Activated T-helper 2 cell treated with anti-CD3 and anti-CD28 coated beads, Interferon-gamma antibody, Interleukin-2, Interleukin-4, amounts not matched to agents 10 μg/mL and 5 μg/mL and 100 μg/mL, durations not matched to agents 14 hours and 24 hours and 36 hours (primary cell): ENCODE results near the gene G6PC2. TPM values are rescaled to one million over a fixed set of nuclear protein-coding genes. Genes with fewer than 3 reads are reported as not detected.

ENCODE experiments used
- DNase-seq: peaks from one replicate; pipeline ENCODE4 v3.0.0; 2021; ENCODE audit warnings: low spot score
- H3K27ac Mint-ChIP-seq: one replicate; pipeline ENCODE4 v1.8.0; 2021; ENCODE audit warnings: mixed read lengths
- H3K27me3 Mint-ChIP-seq: one replicate; pipeline ENCODE4 v1.8.0; 2021; ENCODE audit warnings: low read depth, mixed read lengths
- H3K36me3 Mint-ChIP-seq: one replicate; pipeline ENCODE4 v1.8.0; 2021; ENCODE audit warnings: low read depth, mixed read lengths
- H3K4me1 Mint-ChIP-seq: one replicate; pipeline ENCODE4 v1.8.0; 2021; ENCODE audit warnings: low read depth, mixed read lengths
- H3K4me3 Mint-ChIP-seq: one replicate; pipeline ENCODE4 v1.8.0; 2021; ENCODE audit warnings: low read depth, mild to moderate bottlenecking, moderate library complexity, mixed read lengths
- H3K9me3 Mint-ChIP-seq: one replicate; pipeline ENCODE4 v1.8.0; 2021; ENCODE audit warnings: mixed read lengths
- intact Hi-C: fragments of 100-400 bp; cut with micrococcal nuclease; formaldehyde crosslinking; loops from one replicate; pipeline ENCODE4 v1.15.1; 2023
- total RNA-seq: library from RNA; stranded (reverse); gene quantifications from 2 replicates; pipeline ENCODE4 v1.2.3, GENCODE V29; 2022

Gene G6PC2
- total RNA-seq, 1 donor from 2014 or later: not detected

- no peak for DNase-seq
- Mint-ChIP-seq H3K9me3 (no peaks in the 10 kb centered on the region), H3K4me1 (peaks cover 28% of the 10 kb centered on the region), H3K27me3 (peaks cover 25% of the 10 kb centered on the region), H3K36me3 (peaks cover 31% of the 10 kb centered on the region), H3K27ac (peak overlapping the region; percentile 89), H3K4me3 (peak overlapping the region; percentile 96)
- intact Hi-C loops: loop anchor here (2.0 kb wide), 1 partner anchor 27 kb away; no protein-coding TSS in a partner anchor
Measured at GRCh38 chr2:168889635-168890005, 11.5 kb upstream of the G6PC2 start.

- H3K4me1 Mint-ChIP-seq: peaks cover 23% of the 10 kb centered on the region
- intact Hi-C loops: loop anchor here (2.0 kb wide), 1 partner anchor 27 kb away; no protein-coding TSS in a partner anchor
- no peaks in the 10 kb centered on the region for H3K9me3 Mint-ChIP-seq
- H3K27me3 Mint-ChIP-seq: peaks cover 30% of the 10 kb centered on the region
- H3K27ac Mint-ChIP-seq: peak within 1 kb of the TSS; percentile 89
- peak within 1 kb of the TSS; percentile 96 for H3K4me3 Mint-ChIP-seq
- DNase-seq: peak; percentile 88
- H3K36me3 Mint-ChIP-seq: peaks cover 26% of the 10 kb centered on the region
Measured at GRCh38 chr2:168890006-168890782, 10.9 kb upstream of the G6PC2 start, which contains the start of gene SPC25. TSS of gene SPC25 (minus strand) at chr2:168890430. CDS start at chr2:168889519, 911 bp downstream.

GRCh38 chr2:168892327-168892726 lies 8.8 kb upstream of the G6PC2 start:
- Mint-ChIP-seq H3K36me3 (peaks cover 12% of the 10 kb centered on the region), H3K27me3 (peaks cover 44% of the 10 kb centered on the region), H3K4me1 (peaks cover 17% of the 10 kb centered on the region), H3K4me3 (no peak overlapping the region), H3K9me3 (no peaks in the 10 kb centered on the region), H3K27ac (no peak overlapping the region)
- intact Hi-C loops: no loop called here
- no peak for DNase-seq

GRCh38 chr2:168894101-168894500 lies 7.0 kb upstream of the G6PC2 start:
- Mint-ChIP-seq H3K27me3 (peaks cover 50% of the 10 kb centered on the region), H3K27ac (no peak overlapping the region), H3K36me3 (peaks cover 4% of the 10 kb centered on the region), H3K4me1 (peaks cover 12% of the 10 kb centered on the region), H3K4me3 (no peak overlapping the region), H3K9me3 (no peaks in the 10 kb centered on the region)
- no peak for DNase-seq
- intact Hi-C loops: no loop called here

GRCh38 chr2:168894720-168895119 lies 6.4 kb upstream of the G6PC2 start:
- Mint-ChIP-seq H3K4me3 (no peak overlapping the region), H3K9me3 (no peaks in the 10 kb centered on the region), H3K27ac (no peak overlapping the region), H3K27me3 (peaks cover 53% of the 10 kb centered on the region), H3K36me3 (no peaks in the 10 kb centered on the region), H3K4me1 (peaks cover 8% of the 10 kb centered on the region)
- intact Hi-C loops: no loop called here
- no peak for DNase-seq

- H3K27ac Mint-ChIP-seq: no peak overlapping the region
- H3K9me3 Mint-ChIP-seq: no peaks in the 10 kb centered on the region
- intact Hi-C loops: no loop called here
Measured at GRCh38 chr2:168895771-168896170, 5.3 kb upstream of the G6PC2 start.

GRCh38 chr2:168896783-168897182 lies 4.3 kb upstream of the G6PC2 start:
- no peaks in the 10 kb centered on the region for H3K4me1 Mint-ChIP-seq

More at GRCh38 chr2:168895771-168896170, 5.3 kb upstream of the G6PC2 start:
- no peak for DNase-seq
- peaks cover 1% of the 10 kb centered on the region for H3K4me1 Mint-ChIP-seq
- H3K4me3 Mint-ChIP-seq: no peak overlapping the region
- no peaks in the 10 kb centered on the region for H3K36me3 Mint-ChIP-seq
- H3K27me3 Mint-ChIP-seq: peaks cover 58% of the 10 kb centered on the region

GRCh38 chr2:168897449-168897848 lies 3.6 kb upstream of the G6PC2 start:
- intact Hi-C loops: no loop called here
- no peak overlapping the region for H3K27ac Mint-ChIP-seq
- no peaks in the 10 kb centered on the region for H3K4me1 Mint-ChIP-seq
- H3K36me3 Mint-ChIP-seq: no peaks in the 10 kb centered on the region
- no peaks in the 10 kb centered on the region for H3K9me3 Mint-ChIP-seq
- peaks cover 57% of the 10 kb centered on the region for H3K27me3 Mint-ChIP-seq
- no peak for DNase-seq
- no peak overlapping the region for H3K4me3 Mint-ChIP-seq

More at GRCh38 chr2:168896783-168897182, 4.3 kb upstream of the G6PC2 start:
- intact Hi-C loops: no loop called here
- Mint-ChIP-seq H3K36me3 (no peaks in the 10 kb centered on the region), H3K27me3 (peaks cover 61% of the 10 kb centered on the region), H3K4me3 (no peak overlapping the region), H3K27ac (no peak overlapping the region), H3K9me3 (no peaks in the 10 kb centered on the region)
- no peak for DNase-seq

- intact Hi-C loops: no loop called here
- H3K36me3 Mint-ChIP-seq: no peaks in the 10 kb centered on the region
- no peak overlapping the region for H3K4me3 Mint-ChIP-seq
- no peak for DNase-seq
- H3K9me3 Mint-ChIP-seq: no peaks in the 10 kb centered on the region
- peaks cover 60% of the 10 kb centered on the region for H3K27me3 Mint-ChIP-seq
- no peak overlapping the region for H3K27ac Mint-ChIP-seq
- H3K4me1 Mint-ChIP-seq: no peaks in the 10 kb centered on the region
Measured at GRCh38 chr2:168903888-168904287, 2.8 kb downstream of the G6PC2 start.

- Mint-ChIP-seq H3K4me1 (no peaks in the 10 kb centered on the region), H3K27me3 (peaks cover 59% of the 10 kb centered on the region), H3K4me3 (no peak overlapping the region), H3K9me3 (no peaks in the 10 kb centered on the region), H3K27ac (no peak overlapping the region), H3K36me3 (no peaks in the 10 kb centered on the region)
- intact Hi-C loops: no loop called here
- no peak for DNase-seq
Measured at GRCh38 chr2:168904358-168904757, 3.3 kb downstream of the G6PC2 start.

- peaks cover 3% of the 10 kb centered on the region for H3K4me1 Mint-ChIP-seq
- H3K9me3 Mint-ChIP-seq: no peaks in the 10 kb centered on the region
- peaks cover 66% of the 10 kb centered on the region for H3K27me3 Mint-ChIP-seq
Measured at GRCh38 chr2:168907940-168908662, 7.0 kb downstream of the G6PC2 start.

GRCh38 chr2:168910330-168910729 lies 9.2 kb downstream of the G6PC2 start:
- Mint-ChIP-seq H3K4me1 (peaks cover 6% of the 10 kb centered on the region), H3K9me3 (peaks cover 12% of the 10 kb centered on the region), H3K27me3 (peaks cover 65% of the 10 kb centered on the region), H3K36me3 (peaks cover 12% of the 10 kb centered on the region), H3K4me3 (no peak overlapping the region), H3K27ac (no peak overlapping the region)
- intact Hi-C loops: loop anchor here (10.0 kb wide), 2 partner anchors 196 to 416 kb away; no protein-coding TSS in a partner anchor
- no peak for DNase-seq

More at GRCh38 chr2:168907940-168908662, 7.0 kb downstream of the G6PC2 start:
- DNase-seq: no peak
- Mint-ChIP-seq H3K4me3 (no peak overlapping the region), H3K27ac (no peak overlapping the region), H3K36me3 (no peaks in the 10 kb centered on the region)
- intact Hi-C loops: no loop called here

- intact Hi-C loops: loop anchor here (10.0 kb wide), 2 partner anchors 198 to 418 kb away; no protein-coding TSS in a partner anchor
- Mint-ChIP-seq H3K4me3 (no peak overlapping the region), H3K9me3 (peaks cover 20% of the 10 kb centered on the region), H3K27me3 (peaks cover 51% of the 10 kb centered on the region), H3K36me3 (peaks cover 12% of the 10 kb centered on the region), H3K4me1 (peaks cover 16% of the 10 kb centered on the region), H3K27ac (no peak overlapping the region)
- no peak for DNase-seq
Measured at GRCh38 chr2:168912466-168912865, 11.4 kb downstream of the G6PC2 start.
